ENCODE results near the gene ACTL9.

- TF ChIP-seq, protein P1, sequence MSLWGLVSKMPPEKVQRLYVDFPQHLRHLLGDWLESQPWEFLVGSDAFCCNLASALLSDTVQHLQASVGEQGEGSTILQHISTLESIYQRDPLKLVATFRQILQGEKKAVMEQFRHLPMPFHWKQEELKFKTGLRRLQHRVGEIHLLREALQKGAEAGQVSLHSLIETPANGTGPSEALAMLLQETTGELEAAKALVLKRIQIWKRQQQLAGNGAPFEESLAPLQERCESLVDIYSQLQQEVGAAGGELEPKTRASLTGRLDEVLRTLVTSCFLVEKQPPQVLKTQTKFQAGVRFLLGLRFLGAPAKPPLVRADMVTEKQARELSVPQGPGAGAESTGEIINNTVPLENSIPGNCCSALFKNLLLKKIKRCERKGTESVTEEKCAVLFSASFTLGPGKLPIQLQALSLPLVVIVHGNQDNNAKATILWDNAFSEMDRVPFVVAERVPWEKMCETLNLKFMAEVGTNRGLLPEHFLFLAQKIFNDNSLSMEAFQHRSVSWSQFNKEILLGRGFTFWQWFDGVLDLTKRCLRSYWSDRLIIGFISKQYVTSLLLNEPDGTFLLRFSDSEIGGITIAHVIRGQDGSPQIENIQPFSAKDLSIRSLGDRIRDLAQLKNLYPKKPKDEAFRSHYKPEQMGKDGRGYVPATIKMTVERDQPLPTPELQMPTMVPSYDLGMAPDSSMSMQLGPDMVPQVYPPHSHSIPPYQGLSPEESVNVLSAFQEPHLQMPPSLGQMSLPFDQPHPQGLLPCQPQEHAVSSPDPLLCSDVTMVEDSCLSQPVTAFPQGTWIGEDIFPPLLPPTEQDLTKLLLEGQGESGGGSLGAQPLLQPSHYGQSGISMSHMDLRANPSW (CRISPR knock-in tag; conservative IDR thresholded peaks at IDR 0.05; ENCODE audit: low read depth), result no peak
- TF ChIP-seq SP1 (CRISPR knock-in tag; conservative IDR thresholded peaks at IDR 0.05) (no peak), NR2C2 (CRISPR knock-in tag; IDR thresholded peaks at IDR 0.05) (no peak), ZNF532 (CRISPR knock-in tag; IDR thresholded peaks at IDR 0.05; ENCODE audit: borderline replicate concordance) (no peak), EMX1 (CRISPR knock-in tag; IDR thresholded peaks at IDR 0.05) (no peak), ZBTB21 (CRISPR knock-in tag; IDR thresholded peaks at IDR 0.05; ENCODE audit: borderline replicate concordance) (no peak), USF1 (CRISPR knock-in tag; IDR thresholded peaks at IDR 0.05) (no peak), FOXJ3 (CRISPR knock-in tag; IDR thresholded peaks at IDR 0.05; ENCODE audit: borderline replicate concordance) (no peak), ATF2 (CRISPR knock-in tag; IDR thresholded peaks at IDR 0.05; ENCODE audit: borderline replicate concordance, low read depth) (no peak), JUN (CRISPR knock-in tag; IDR thresholded peaks at IDR 0.05) (no peak), JAZF1 (CRISPR knock-in tag; IDR thresholded peaks at IDR 0.05) (no peak)
- TF ChIP-seq, protein P2, sequence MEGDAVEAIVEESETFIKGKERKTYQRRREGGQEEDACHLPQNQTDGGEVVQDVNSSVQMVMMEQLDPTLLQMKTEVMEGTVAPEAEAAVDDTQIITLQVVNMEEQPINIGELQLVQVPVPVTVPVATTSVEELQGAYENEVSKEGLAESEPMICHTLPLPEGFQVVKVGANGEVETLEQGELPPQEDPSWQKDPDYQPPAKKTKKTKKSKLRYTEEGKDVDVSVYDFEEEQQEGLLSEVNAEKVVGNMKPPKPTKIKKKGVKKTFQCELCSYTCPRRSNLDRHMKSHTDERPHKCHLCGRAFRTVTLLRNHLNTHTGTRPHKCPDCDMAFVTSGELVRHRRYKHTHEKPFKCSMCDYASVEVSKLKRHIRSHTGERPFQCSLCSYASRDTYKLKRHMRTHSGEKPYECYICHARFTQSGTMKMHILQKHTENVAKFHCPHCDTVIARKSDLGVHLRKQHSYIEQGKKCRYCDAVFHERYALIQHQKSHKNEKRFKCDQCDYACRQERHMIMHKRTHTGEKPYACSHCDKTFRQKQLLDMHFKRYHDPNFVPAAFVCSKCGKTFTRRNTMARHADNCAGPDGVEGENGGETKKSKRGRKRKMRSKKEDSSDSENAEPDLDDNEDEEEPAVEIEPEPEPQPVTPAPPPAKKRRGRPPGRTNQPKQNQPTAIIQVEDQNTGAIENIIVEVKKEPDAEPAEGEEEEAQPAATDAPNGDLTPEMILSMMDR (IDR thresholded peaks at IDR 0.05), result no peak
These were observed 39.8 kb upstream of the ACTL9 start for GRCh38 chr19:8738377-8738776.

Data from WTC11 (cell line).